A172 (cell line): Measurements from ENCODE around the gene MET. TPM values are rescaled to one million over a fixed set of nuclear protein-coding genes. Genes with fewer than 3 reads are reported as not detected.
A peak's percentile ranks its signal among the peaks of the same experiment; 100 is the strongest.
"Not testable (repeated sequence)": the region's sequence is repeated elsewhere in the genome, so short reads cannot be mapped to it uniquely, and the experiment has no call there.

Experiments used
- DNase-seq: peaks from one replicate; pipeline ENCODE4 v3.0.0-alpha.2; 2015; ENCODE audit warnings: low spot score
- total RNA-seq: library from RNA; depleted of rRNA; stranded (reverse); fragments of >200 nt; shearing (Covaris generic); gene quantifications from 2 replicates; pipeline ENCODE4 v1.2.3, GENCODE V29; 2014

The MET gene
- total RNA-seq, 1 experiment from 2014 or later = 144 TPM

GRCh38 chr7:116698396-116698795 lies 26.4 kb downstream of the MET start:
- DNase-seq = no peak

- no peak for DNase-seq
These were observed 27.1 kb downstream of the MET start for GRCh38 chr7:116698930-116699721.

GRCh38 chr7:116699722-116700120 lies 27.7 kb downstream of the MET start:
- DNase-seq = no peak

- no peak for DNase-seq
These were observed 30.2 kb downstream of the MET start for GRCh38 chr7:116702046-116702785.

- no peak for DNase-seq
These were observed 32.7 kb downstream of the MET start for GRCh38 chr7:116704650-116705228.

- DNase-seq = no peak
These were observed 33.4 kb downstream of the MET start for GRCh38 chr7:116705419-116705818.

- peak; percentile 92 for DNase-seq
These were observed 34.7 kb downstream of the MET start for GRCh38 chr7:116706668-116707126.

- no peak for DNase-seq
These were observed 35.3 kb downstream of the MET start for GRCh38 chr7:116707289-116707688.

- DNase-seq = no peak
These were observed 36.3 kb downstream of the MET start for GRCh38 chr7:116708248-116708647.

GRCh38 chr7:116708861-116709260 lies 36.9 kb downstream of the MET start:
- no peak for DNase-seq

GRCh38 chr7:116709336-116709735 lies 37.3 kb downstream of the MET start:
- no peak for DNase-seq

GRCh38 chr7:116710764-116711452 lies 38.9 kb downstream of the MET start:
- no peak for DNase-seq

GRCh38 chr7:116711790-116712189 lies 39.8 kb downstream of the MET start:
- DNase-seq = no peak

- DNase-seq = no peak
These were observed 41.5 kb downstream of the MET start for GRCh38 chr7:116713500-116713899.

- peak; percentile 60 for DNase-seq
These were observed 41.9 kb downstream of the MET start for GRCh38 chr7:116713918-116714317.

- no peak for DNase-seq
These were observed 43.1 kb downstream of the MET start for GRCh38 chr7:116715077-116715476.

- DNase-seq = no peak
These were observed 45.1 kb downstream of the MET start for GRCh38 chr7:116717137-116717536.

GRCh38 chr7:116723959-116724529 lies 52.0 kb downstream of the MET start:
- not testable (repeated sequence) for DNase-seq

GRCh38 chr7:116724560-116725231 lies 52.7 kb downstream of the MET start:
- DNase-seq = no peak

- DNase-seq = no peak
These were observed 54.2 kb downstream of the MET start for GRCh38 chr7:116726149-116726548.
